Middle frontal gyrus (tissue), 1 donor: ENCODE results near the gene RAMAC.
"Not testable (repeated sequence)": the region's sequence is repeated elsewhere in the genome, so short reads cannot be mapped to it uniquely, and the experiment has no call there.

Experiments
- DNase-seq: peaks from one replicate; pipeline ENCODE4 v3.0.0-alpha.2; 2015; ENCODE audit warnings: low spot score; ENCODE audit errors: extremely low spot score

RAMAC gene

DNA sequence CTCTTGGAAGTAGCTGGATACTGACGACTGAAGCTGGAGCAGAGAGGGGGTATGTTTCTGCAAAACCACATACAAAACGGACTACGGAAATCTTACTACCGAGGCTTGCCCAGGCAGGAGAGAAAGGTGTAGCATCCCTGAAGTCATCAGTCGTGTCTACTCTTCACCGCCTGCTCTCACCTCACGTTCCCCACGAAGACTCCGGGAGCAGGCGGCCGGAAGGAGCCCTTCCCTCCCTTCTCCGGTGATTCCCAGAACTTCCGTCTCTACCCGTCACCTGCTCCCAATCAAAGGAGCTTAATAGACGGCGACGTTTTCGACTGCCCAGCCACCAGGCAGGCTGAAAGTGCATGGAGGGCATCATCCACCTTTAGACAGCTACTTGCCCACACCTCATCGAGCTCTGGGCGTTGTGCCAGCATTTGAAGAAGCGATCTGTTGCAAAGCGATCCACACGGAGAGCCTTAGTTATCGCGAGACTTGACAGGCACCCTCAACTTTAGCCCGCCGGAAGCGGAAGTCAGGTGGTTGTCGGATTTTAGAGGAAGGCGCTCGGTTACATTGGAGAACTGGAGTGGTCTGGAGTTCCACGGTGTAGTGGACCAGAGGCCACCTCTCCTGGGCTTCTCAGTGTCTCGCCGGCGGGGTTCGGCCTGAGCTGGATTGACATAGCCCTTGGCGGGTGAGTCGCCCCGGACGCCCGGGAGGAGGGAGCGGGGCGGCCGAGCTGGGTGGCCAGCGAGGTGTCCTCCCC lies at the start of gene RAMAC:
Gene RAMAC (plus strand): TSS at position 523 of the 754 bp plus-strand sequence. CDS start 2,809 bp downstream, outside the sequence.
- DNase-seq = peak; percentile 91

DNA sequence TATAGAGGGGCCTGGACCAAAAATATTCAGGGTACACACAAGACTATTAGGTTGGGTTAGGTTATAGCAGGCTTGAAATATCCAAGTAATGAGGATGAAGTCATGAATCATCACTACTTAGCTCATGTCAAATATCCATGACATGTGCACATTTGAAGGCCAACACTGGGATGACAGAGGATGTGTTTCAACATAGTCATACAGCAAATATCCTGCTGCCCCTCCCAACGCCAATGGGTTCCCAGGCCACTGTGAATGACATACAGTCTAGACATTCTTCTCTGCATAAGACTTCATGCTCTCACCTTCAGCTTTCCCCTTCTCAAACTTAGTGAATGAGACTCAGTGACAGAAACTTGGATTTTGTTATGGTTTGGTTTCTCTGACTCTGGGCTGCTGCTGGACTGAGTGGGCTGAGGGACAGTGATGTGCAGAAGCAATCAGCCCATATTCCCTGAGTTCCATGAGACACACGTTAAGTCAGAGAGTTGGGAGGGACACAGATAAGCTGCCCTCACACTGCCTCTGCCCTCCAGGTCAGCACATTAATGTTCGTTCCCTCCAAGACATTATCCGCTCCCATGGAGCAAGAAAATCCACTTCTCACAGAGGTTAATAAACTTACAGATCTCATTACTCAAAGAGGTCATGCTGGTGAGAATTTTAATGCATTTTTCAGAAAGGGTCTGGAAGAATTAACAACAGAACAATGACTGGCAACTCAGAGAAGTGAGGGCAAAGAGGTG lies 48.9 kb upstream of the RAMAC start:
- DNase-seq = no peak

DNA sequence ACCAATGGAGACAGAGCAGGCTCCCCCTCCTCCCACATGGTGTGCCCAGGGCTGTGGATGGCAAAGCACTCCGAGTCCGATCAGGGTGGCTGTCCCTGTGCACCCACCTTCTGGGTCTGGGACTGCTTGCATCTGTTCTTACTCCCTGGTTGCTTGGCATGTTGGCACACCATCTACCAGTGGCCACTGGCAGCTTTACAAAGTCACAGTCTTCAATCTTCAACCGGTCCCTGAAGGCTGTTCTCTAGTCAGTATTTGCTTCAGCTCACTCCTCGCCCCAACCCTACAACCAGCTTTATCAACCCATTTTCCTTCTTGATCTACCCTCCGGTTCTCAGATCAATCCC lies 48.3 kb upstream of the RAMAC start:
- no peak for DNase-seq

DNA sequence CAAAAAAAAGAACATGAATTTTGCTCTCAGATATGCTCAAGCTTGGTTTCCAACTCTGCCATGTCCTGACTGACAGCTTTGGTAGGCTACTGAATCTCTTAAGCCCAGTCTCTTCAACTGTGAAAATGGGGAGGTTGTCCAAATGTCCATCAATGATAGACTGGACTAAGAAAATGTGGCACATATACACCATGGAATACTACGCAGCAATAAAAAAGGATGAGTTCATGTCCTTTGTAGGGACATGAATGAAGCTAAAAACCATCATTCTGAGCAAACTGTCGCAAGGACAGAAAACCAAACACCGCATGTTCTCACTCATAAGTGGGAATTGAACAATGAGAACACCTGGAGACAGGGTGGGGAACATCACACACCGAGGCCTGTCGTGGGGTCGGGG lies 46.3 kb upstream of the RAMAC start:
- DNase-seq = not testable (repeated sequence)

DNA sequence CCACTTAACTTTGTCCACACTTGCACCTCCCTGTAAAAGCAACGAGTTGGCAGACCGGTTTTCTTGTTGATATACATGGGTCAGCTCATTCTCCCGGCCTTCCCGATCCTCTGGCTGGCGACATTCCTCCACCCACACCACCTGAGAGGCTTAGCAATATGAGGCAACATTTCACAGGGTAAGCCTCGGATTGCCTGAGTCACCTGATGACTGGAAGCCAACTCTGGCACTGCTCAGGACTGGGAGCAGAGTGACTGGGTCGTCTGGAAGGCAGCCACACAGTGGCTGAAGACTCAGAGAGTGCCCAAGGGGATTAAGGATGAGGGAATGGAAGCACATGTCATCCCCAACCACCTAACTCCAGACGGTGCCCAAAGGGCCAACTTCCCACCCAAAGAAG lies 43.3 kb upstream of the RAMAC start:
- DNase-seq = no peak

DNA sequence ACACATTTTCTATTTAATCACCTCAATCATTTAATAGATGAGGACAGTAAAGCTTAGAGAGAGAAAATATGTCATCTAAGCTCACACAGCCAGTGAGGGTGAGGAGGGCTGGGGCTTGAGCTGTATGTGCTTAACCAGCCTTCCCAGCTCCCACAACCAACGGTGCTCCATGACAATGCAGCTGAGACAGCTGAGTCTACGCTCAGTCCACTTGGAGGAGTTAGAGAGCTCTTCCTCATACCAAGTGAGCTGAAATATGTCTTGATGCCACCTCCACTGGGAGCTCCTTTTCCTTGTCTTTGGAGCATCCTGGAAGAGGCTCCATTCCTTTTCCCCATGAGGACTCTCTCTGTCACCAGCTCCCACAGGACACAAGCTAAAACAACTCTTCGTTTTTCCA lies 42.8 kb upstream of the RAMAC start:
- DNase-seq = no peak

DNA sequence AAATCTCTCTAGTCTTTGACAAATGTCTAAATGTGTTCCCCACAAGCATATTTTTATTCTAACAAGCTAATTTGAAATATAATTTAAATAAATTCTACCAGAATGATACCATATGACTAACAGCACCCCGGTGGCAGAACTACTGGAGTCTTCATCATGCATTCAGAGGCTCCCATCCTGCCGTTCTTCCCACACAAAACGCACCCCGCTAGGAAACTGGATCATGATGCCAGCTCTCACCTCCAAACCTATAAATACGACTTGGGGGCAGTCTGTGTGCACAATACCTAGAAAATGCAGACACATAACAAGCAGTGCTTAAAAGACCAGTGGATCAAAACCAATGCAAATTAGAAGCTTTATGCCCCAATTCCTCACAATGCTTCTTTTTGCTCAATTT lies 42.0 kb upstream of the RAMAC start:
- no peak for DNase-seq

DNA sequence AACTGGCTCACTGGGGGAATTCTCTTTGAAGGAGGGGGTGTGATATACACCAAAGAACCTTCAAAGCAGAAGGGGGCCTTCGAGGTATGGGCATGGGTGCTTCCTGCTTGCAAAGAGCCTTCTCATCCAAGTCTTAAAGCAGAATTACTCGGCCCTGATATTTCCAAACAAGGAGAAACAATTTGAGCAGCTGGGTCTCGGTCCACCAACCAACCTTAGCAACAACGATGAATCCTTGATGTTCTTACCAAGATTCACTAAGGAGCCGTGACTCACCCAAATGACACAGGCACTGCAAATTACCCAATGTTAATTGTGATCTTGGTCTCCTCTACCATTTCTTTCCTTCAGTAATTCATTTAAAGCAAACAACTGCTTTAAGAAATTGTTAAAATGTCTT lies 41.2 kb upstream of the RAMAC start:
- no peak for DNase-seq

DNA sequence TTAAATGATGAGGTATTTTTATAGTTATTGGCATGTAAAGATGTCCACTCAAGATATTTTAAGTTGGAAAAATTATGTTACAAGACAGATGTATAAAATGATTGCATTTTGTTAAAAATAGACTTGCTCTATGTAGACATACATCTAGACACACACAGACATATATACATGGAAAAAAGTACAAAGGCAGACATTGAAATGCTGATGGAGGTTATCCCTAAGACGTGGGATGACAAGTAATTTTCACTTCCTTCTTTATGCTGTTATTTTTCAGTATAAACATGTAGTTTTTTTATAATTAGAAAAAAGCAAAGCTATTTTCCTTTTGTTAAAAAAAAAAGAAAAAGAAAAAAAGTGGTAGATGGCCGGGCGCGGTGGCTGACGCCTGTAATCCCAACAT lies 40.7 kb upstream of the RAMAC start:
- DNase-seq = no peak

DNA sequence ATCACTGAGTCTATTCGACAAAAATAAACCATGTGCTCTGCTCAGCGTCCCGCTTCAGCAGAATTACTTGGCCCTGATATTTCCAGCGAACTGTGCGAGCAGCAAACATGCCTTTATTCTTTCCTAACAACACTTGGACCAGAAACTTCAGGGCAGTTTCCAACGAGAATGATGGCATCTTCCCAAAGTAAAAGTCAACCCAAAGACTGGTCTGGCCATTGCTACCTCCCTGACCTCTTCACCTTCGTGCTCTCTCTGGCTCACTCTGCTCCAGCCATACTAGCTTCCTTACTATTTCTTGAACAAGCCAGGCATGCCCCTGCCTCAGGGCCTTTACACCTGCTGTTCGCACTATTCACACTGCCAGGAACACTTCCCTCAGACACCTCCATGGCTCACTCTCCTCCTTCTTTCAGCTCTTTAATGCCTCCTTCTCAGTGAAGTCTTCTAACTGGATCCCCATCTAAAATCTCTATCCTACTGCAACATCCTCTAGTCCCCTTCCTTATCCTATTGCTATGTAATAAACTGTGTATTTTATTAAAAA lies 39.8 kb upstream of the RAMAC start:
- no peak for DNase-seq

DNA sequence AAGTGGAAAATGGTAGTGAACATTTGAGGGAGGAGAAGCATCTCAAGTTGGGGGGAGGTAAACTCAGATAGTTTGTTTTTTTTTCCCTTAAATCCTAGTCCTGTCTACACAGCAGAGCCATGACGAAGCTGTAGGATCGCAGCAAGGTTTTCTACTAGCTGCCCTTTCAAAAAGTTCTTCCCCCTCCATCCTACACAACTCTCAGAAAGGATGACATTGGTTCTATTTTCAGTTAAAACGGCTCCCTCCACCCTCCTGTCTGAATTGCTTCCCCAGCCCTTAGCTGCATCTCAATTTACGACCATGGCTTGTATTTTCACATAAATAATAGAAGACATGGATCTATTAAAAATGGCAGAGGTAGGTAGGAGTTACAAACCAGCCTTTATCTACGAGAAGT lies 35.7 kb upstream of the RAMAC start:
- no peak for DNase-seq

DNA sequence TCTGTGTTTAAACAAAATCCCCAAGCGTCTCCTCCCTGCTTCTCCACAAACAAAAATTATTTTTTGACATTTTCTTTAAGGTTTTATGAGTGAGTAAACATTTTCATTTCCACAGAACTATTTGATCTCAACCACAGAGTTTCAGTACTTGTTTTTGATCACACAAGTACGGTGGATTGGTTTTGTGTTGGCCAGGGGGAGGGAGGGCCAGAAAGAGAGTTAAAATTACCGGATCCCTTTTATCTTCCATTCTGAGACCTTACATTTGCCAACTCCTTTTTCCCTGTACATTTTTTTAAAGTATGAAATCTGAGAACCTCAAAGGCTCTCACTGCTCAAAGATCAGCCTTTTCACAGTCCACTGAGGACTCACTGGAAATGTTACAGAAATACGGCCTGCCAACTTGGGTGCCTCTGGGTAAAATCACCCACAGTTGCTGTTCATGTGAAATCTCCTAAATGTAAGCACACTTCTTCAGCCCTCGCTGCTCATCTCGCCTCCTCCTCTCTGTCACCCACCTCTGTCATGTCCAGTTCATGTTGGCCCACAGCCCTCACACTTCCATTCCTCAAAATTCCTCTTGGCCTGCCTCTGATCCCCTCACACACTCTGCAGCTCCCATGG lies 35.2 kb upstream of the RAMAC start:
- no peak for DNase-seq

DNA sequence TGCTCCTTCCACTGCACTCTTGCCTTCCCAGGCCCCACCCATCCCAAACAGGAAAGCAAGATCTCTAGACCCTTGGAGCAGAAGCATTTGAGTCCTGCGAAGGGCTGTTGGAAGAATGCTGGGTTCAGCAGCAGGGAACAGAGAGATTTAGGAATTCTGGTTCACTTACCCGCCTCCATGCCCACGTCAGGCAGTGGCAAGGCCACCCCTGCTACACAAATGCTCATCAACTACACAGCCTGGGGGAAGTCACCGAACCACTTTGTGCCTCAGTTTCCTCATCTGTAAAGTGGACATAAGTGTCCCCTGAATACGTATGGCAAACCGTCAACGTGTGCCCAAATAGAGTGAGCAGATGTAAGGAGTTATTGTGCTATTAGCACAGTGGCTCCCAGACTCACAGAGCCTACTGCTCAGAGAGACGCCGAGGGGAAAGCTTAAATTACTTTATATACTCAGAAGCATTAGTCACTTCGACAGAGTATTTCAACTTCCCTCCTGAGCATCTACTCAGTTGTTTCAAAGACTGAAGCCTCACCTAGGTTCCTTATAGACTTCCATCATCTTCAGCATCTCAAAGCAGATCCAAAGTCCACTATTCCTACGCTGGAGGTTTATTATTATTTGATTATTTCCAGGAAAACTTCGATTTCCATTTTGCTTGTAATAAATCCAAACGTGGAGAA lies 34.4 kb upstream of the RAMAC start:
- no peak for DNase-seq

DNA sequence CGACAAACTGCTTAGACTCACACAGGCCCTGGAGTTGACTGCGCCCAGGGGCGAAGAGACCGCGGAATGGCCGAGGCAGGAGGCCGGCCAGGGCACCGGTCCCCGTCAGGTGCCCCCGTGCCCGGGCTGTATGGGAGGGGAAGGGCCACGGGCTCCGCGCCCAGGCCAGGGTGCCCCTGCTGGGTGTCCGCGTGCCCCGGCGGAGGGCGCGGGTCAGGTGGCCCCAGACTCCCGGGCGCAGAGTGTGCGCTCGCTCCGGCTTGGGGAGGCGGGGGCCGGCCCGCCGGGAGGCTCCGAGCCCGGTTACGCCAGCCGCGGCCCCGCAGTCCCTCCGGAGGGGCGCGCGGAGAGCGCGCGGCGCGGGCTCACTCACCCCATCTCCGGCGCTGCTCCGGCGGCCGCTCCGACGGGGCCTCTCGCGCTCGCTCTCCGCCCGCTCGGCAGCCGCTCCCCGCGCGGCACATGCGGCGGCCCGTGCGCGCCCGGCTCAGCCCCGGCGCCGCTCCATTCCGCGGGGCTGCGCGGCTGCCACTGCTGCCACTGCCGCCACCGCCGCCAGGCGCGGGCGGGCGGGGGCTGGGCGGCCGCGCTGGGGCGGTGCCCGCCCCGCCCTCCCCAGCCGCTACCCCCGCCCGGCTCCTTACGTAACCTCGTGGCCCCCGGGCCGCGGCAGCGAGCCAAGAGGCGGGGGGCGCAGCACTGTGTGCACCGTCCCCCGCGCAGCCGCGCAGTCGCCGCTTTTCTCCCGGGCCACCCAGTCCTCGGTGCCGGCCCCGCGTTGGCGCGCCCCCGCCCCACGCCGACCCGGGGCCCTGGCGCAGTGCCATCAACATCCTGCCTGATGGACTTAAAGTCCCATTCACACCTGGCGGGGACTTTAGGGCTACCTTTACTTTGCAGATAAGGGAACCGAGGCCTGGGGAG lies 33.6 kb upstream of the RAMAC start, which contains the start of gene HOMER2:
Gene HOMER2 (minus strand): TSS at position 563 of the 924 bp plus-strand sequence. CDS start 185 bp downstream, at position 378.
- DNase-seq = no peak

DNA sequence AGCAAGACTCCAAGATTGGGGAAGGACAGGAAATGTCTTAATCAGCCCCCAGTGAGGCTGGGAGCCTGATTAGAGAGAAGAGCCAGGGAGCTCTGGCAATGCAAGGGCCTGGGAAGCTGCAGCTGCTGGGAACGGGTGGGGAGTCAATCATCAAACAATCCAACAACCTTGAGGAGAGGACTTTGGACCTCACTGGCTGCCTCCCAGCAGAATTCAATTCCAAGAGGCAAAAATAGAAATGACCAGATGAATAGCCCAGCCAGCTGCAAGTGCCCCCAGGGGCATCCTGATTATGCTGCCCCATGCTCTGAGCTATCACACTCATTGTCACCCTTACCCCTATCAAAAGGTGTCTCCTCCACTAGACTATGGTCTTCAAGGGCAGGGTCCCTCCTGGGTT lies 27.4 kb upstream of the RAMAC start:
- DNase-seq = no peak

DNA sequence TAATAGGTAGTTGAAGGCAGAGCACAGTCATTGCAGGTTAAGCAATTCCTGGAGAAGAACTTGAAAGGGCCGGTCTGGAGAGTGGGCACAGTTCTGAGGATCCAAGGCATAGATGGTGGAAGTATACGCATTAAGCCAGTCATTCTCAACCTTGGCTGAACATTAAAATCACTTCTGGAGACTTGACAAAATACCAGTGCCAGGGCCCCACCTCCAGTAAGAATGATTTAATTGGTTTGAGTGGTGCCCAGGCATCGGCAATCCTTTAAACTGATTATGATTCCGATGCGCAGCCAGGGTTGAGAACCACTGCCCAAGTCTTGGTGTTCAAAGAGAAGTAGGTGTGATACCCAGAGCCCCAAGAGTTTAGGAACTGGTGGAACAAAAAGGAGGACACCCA lies 26.6 kb upstream of the RAMAC start:
- no peak for DNase-seq

DNA sequence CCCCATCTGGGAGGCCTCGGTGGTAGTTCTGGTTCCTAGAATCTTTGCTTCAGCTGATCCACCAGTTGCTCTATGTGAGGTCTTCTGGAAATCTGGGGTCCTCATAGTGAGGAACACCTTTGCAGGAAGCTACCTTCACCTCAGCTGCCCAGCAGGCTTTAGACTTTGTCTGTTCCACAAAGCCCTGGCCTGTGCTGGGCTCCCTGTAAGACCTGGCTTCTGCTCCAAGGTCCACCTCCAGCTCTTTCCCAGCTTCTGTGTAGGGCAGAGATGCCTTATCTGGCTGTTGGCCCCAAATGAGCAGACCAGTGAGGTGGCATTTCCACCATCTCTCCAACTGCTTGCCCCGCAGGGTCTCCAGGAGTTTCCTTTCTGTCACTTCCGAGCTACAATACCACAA lies 25.2 kb upstream of the RAMAC start:
- no peak for DNase-seq

DNA sequence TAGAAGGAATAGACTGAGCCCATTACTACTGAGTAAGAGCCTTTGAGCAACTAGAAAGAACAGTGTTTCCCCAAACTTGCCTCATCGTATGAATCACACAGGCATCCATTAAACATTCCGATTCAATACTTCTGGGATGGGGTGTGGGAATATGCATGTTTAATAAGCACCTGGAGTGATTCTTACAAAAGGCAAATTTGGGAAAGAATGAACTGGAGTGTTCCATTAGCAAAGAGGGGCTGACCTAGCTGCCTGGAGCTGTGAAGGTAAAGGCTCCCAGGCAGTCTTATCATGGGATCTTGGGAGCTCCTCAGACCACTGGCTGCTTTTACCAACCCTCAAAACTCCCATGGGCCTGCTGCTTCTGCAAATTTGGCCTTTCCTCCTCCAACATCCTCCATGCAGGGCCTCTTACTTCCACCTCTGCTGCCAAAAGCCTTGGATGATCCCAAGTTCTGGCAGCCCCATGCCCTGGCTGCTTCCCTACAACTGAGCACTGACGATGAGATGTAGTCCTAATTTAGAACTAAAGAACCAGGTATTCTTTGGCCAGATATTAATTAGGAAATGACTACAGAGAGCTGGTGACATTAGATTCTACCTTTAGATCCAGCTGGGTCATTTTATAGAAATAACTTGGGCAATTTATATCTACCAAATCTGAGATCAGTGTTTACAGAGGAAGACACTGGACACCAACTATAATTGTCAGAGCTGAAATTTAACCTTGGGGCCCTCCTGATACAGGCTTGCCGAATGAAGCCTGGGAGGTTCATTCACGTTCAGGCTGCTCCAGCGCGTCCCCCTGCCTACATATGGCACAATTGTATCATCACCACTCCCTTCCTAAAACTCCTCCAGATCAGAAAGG lies 22.3 kb upstream of the RAMAC start:
- no peak for DNase-seq

DNA sequence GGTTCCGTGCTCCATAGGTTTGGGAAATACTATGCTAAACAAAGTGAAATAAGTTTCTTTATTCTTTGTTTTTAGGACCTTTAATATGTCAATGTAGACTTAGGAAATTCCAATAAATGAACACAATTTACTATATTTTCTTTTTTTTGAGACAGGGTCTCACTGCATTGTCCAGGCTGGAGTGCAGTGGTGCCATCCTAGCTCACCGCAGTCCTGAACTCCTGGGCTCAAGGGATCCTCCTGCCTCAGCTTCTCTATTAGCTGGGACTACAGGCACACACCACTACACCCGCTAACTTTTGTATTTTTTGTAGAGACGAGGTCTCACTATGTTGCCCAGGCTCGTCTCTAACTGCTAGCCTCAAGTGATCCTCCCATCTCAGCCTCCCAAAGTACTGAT lies 21.1 kb upstream of the RAMAC start:
- DNase-seq = no peak

DNA sequence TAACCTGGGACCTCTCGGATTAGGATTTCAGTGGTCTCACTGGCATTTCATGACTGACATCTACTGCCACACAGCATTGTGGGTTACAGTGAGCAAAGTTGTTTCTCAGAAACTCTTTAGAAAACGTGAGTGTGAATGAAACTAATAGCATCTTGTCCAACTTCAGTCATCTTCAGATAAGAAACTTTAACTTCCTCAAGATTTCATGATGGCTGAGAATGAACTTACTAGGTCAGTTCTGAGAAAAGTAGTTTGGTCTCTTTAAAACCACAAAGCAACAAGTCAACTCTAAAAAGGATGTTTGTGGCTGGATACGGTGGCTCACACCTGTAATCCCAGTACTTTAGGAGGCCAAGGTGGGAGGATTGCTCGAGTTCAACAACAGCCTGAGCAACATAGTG lies 19.3 kb upstream of the RAMAC start:
- no peak for DNase-seq
